GM18526 (cell line): ENCODE results near the gene VAMP2.

Experiments
- POLR2A ChIP-seq: IDR thresholded peaks from 3 replicates; pipeline ENCODE4 v1.6.1; 2011; ENCODE audit not compliant: insufficient read length; ENCODE audit errors: extremely low read depth

The VAMP2 gene

GRCh38 chr17:8152112-8152775, 10.5 kb downstream of the VAMP2 start, which contains the start of gene PER1:
PER1 (minus strand) TSS chr17:8152404; CDS start chr17:8150706, 1,698 bp downstream.
- peak; percentile 63 for TF ChIP-seq POLR2A

- TF ChIP-seq POLR2A = no peak
These were observed 11.1 kb downstream of the VAMP2 start for GRCh38 chr17:8151641-8152111.

GRCh38 chr17:8151120-8151640, 11.6 kb downstream of the VAMP2 start:
- peak; percentile 18 for TF ChIP-seq POLR2A

- TF ChIP-seq POLR2A = no peak
These were observed 12.3 kb downstream of the VAMP2 start for GRCh38 chr17:8150194-8151119.

- no peak for TF ChIP-seq POLR2A
These were observed 13.1 kb downstream of the VAMP2 start for GRCh38 chr17:8149419-8150193.

GRCh38 chr17:8148560-8148959, 14.2 kb downstream of the VAMP2 start:
- no peak for TF ChIP-seq POLR2A

- no peak for TF ChIP-seq POLR2A
These were observed 14.8 kb downstream of the VAMP2 start for GRCh38 chr17:8147805-8148404.

- TF ChIP-seq POLR2A = no peak
These were observed 15.5 kb downstream of the VAMP2 start for GRCh38 chr17:8147141-8147804.

GRCh38 chr17:8146381-8147140, 16.2 kb downstream of the VAMP2 start:
- TF ChIP-seq POLR2A = no peak

GRCh38 chr17:8145811-8146210, 16.9 kb downstream of the VAMP2 start:
- TF ChIP-seq POLR2A = no peak

GRCh38 chr17:8144401-8145231, 18.1 kb downstream of the VAMP2 start:
- no peak for TF ChIP-seq POLR2A

- TF ChIP-seq POLR2A = no peak
These were observed 19.0 kb downstream of the VAMP2 start for GRCh38 chr17:8143581-8144400.
